Immature natural killer cell (primary cell): Measurements from ENCODE around the gene CIPC. TPM values are rescaled to one million over a fixed set of nuclear protein-coding genes. Genes with fewer than 3 reads are reported as not detected.

Source experiments
- DNase-seq, 3 donors: peaks; one replicate each; pipeline ENCODE4 v3.0.0; 2022; ENCODE audit warnings: mixed read lengths in 1 of 3
- H3K27ac Mint-ChIP-seq, 6 donors: one replicate each; pipeline ENCODE4 v1.8.0; 2020; ENCODE audit warnings: mixed read lengths in 6 of 6, mild to moderate bottlenecking in 5 of 6, inconsistent platforms in 4 of 6, moderate library complexity in 3 of 6
- H3K27me3 Mint-ChIP-seq, 3 donors: one replicate each; pipeline ENCODE4 v1.8.0; 2020 to 2021; ENCODE audit warnings: low read depth in 3 of 3, mild to moderate bottlenecking in 3 of 3, mixed read lengths in 3 of 3, moderate library complexity in 3 of 3, inconsistent platforms in 1 of 3
- H3K36me3 Mint-ChIP-seq, 3 donors: one replicate each; pipeline ENCODE4 v1.8.0; 2020; ENCODE audit warnings: mixed read lengths in 3 of 3, inconsistent platforms in 2 of 3, mild to moderate bottlenecking in 2 of 3
- H3K4me1 Mint-ChIP-seq, 2 donors: one replicate each; pipeline ENCODE4 v1.8.0; 2020; ENCODE audit warnings: inconsistent platforms in 2 of 2, mild to moderate bottlenecking in 2 of 2, mixed read lengths in 2 of 2, moderate library complexity in 1 of 2
- H3K4me3 Mint-ChIP-seq, 5 donors: one replicate each; pipeline ENCODE4 v1.8.0; 2020; ENCODE audit warnings: mild to moderate bottlenecking in 5 of 5, mixed read lengths in 5 of 5, inconsistent platforms in 3 of 5, moderate library complexity in 3 of 5
- H3K9me3 Mint-ChIP-seq, 6 donors: one replicate each; pipeline ENCODE4 v1.8.0; 2020; ENCODE audit warnings: mild to moderate bottlenecking in 6 of 6, mixed read lengths in 6 of 6, inconsistent platforms in 4 of 6, moderate library complexity in 3 of 6
- polyA plus RNA-seq, 3 donors: library from polyadenylated mRNA; unstranded; fragments of 300-500 nt; fragmentation: Illumina TruSeq; gene quantifications; one replicate each; pipeline ENCODE4 v1.2.3, GENCODE V29; 2021

The CIPC gene
- polyA plus RNA-seq, 3 donors from 2014 or later: 2.0 to 6.7 (median 3.2) TPM

GRCh38 chr14:77130386-77130785, 32.3 kb downstream of the CIPC start:
- no peaks in the 10 kb centered on the region for H3K36me3 Mint-ChIP-seq
- no peak for DNase-seq
- H3K27ac Mint-ChIP-seq: no peak overlapping the region
- peaks cover 3 to 4% of the 10 kb centered on the region in 2 donors for H3K4me1 Mint-ChIP-seq
- H3K27me3 Mint-ChIP-seq: peaks cover 10 to 14% (median 11%) of the 10 kb centered on the region in 3 donors
- no peak overlapping the region for H3K4me3 Mint-ChIP-seq
- H3K9me3 Mint-ChIP-seq: no peaks in the 10 kb centered on the region

GRCh38 chr14:77131206-77131605, 33.1 kb downstream of the CIPC start:
- no peaks in the 10 kb centered on the region for H3K9me3 Mint-ChIP-seq
- no peak overlapping the region for H3K4me3 Mint-ChIP-seq
- no peaks in the 10 kb centered on the region for H3K36me3 Mint-ChIP-seq
- peaks cover 10 to 16% (median 11%) of the 10 kb centered on the region in 3 donors for H3K27me3 Mint-ChIP-seq
- no peaks in the 10 kb centered on the region for H3K4me1 Mint-ChIP-seq
- no peak overlapping the region for H3K27ac Mint-ChIP-seq
- DNase-seq: no peak

GRCh38 chr14:77131871-77132486, 33.9 kb downstream of the CIPC start:
- Mint-ChIP-seq H3K27ac (no peak overlapping the region), H3K27me3 (peaks cover 11 to 16% (median 16%) of the 10 kb centered on the region in 3 donors), H3K4me1 (no peaks in the 10 kb centered on the region), H3K36me3 (no peaks in the 10 kb centered on the region), H3K4me3 (no peak overlapping the region), H3K9me3 (no peaks in the 10 kb centered on the region)
- DNase-seq: no peak

GRCh38 chr14:77133720-77134338, 35.8 kb downstream of the CIPC start:
- Mint-ChIP-seq H3K4me1 (peaks cover 0 to 3% of the 10 kb centered on the region in 2 donors), H3K27me3 (peaks cover 16 to 18% (median 16%) of the 10 kb centered on the region in 3 donors), H3K4me3 (no peak overlapping the region), H3K9me3 (no peaks in the 10 kb centered on the region), H3K36me3 (no peaks in the 10 kb centered on the region), H3K27ac (no peak overlapping the region)
- DNase-seq: peak; percentile 24 to 33 (median 30)

GRCh38 chr14:77139022-77139421, 41.0 kb downstream of the CIPC start:
- no peak for DNase-seq
- peaks cover 6 to 7% of the 10 kb centered on the region in 2 donors for H3K4me1 Mint-ChIP-seq
- no peak overlapping the region for H3K4me3 Mint-ChIP-seq
- H3K27me3 Mint-ChIP-seq: peaks cover 10 to 30% (median 16%) of the 10 kb centered on the region in 3 donors
- no peaks in the 10 kb centered on the region for H3K9me3 Mint-ChIP-seq
- no peak overlapping the region for H3K27ac Mint-ChIP-seq
- no peaks in the 10 kb centered on the region for H3K36me3 Mint-ChIP-seq

- peak overlapping the region in 1 of 5 donors; percentile 10 for H3K4me3 Mint-ChIP-seq
- no peak for DNase-seq
- no peak overlapping the region for H3K27ac Mint-ChIP-seq
- H3K4me1 Mint-ChIP-seq: peaks cover 6 to 7% of the 10 kb centered on the region in 2 donors
- H3K9me3 Mint-ChIP-seq: no peaks in the 10 kb centered on the region
- H3K36me3 Mint-ChIP-seq: no peaks in the 10 kb centered on the region
- H3K27me3 Mint-ChIP-seq: peaks cover 10 to 36% (median 15%) of the 10 kb centered on the region in 3 donors
These were observed 41.7 kb downstream of the CIPC start for GRCh38 chr14:77139540-77140358.

GRCh38 chr14:77140359-77141213, 42.5 kb downstream of the CIPC start:
- Mint-ChIP-seq H3K27ac (no peak overlapping the region), H3K4me3 (peak overlapping the region in 1 of 5 donors; percentile 10), H3K27me3 (peaks cover 10 to 38% (median 15%) of the 10 kb centered on the region in 3 donors), H3K36me3 (no peaks in the 10 kb centered on the region), H3K4me1 (peaks cover 6 to 7% of the 10 kb centered on the region in 2 donors), H3K9me3 (no peaks in the 10 kb centered on the region)
- no peak for DNase-seq

- no peak within 1 kb of the TSS for H3K27ac Mint-ChIP-seq
- H3K4me1 Mint-ChIP-seq: peaks cover 6 to 7% of the 10 kb centered on the region in 2 donors
- DNase-seq: no peak
- H3K4me3 Mint-ChIP-seq: peak within 1 kb of the TSS in 2 of 5 donors; percentile 35 to 53
- no peaks in the 10 kb centered on the region for H3K36me3 Mint-ChIP-seq
- peaks cover 10 to 40% (median 13%) of the 10 kb centered on the region in 3 donors for H3K27me3 Mint-ChIP-seq
- H3K9me3 Mint-ChIP-seq: no peaks in the 10 kb centered on the region
These were observed 43.4 kb downstream of the CIPC start, which contains the start of gene ZDHHC22 for GRCh38 chr14:77141214-77142004. TSS of gene ZDHHC22 (minus strand) at chr14:77141791. CDS start at chr14:77139738, 2,053 bp downstream.

GRCh38 chr14:77142005-77142800, 44.1 kb downstream of the CIPC start:
- Mint-ChIP-seq H3K9me3 (no peaks in the 10 kb centered on the region), H3K4me3 (peak overlapping the region in 2 of 5 donors; percentile 35 to 53), H3K36me3 (no peaks in the 10 kb centered on the region), H3K4me1 (peaks cover 6 to 7% of the 10 kb centered on the region in 2 donors), H3K27ac (no peak overlapping the region), H3K27me3 (peaks cover 10 to 39% (median 10%) of the 10 kb centered on the region in 3 donors)
- DNase-seq: no peak

- H3K9me3 Mint-ChIP-seq: no peaks in the 10 kb centered on the region
- no peaks in the 10 kb centered on the region for H3K36me3 Mint-ChIP-seq
- no peak overlapping the region for H3K27ac Mint-ChIP-seq
- H3K27me3 Mint-ChIP-seq: peaks cover 9 to 38% (median 10%) of the 10 kb centered on the region in 3 donors
- no peak overlapping the region for H3K4me3 Mint-ChIP-seq
- H3K4me1 Mint-ChIP-seq: peaks cover 6 to 7% of the 10 kb centered on the region in 2 donors
- no peak for DNase-seq
These were observed 45.0 kb downstream of the CIPC start for GRCh38 chr14:77143071-77143470.

- H3K4me1 Mint-ChIP-seq: peaks cover 0 to 6% of the 10 kb centered on the region in 2 donors
These were observed 46.5 kb downstream of the CIPC start for GRCh38 chr14:77144412-77145115.

More at GRCh38 chr14:77144412-77145115, 46.5 kb downstream of the CIPC start:
- Mint-ChIP-seq H3K36me3 (no peaks in the 10 kb centered on the region), H3K9me3 (no peaks in the 10 kb centered on the region), H3K27me3 (peaks cover 4 to 31% (median 7%) of the 10 kb centered on the region in 3 donors), H3K4me3 (no peak overlapping the region), H3K27ac (no peak overlapping the region)
- no peak for DNase-seq
